PC-3 (cell line): ENCODE data around the gene SERPINE1. TPM values are rescaled to one million over a fixed set of nuclear protein-coding genes. Genes with fewer than 3 reads are reported as not detected.

Experiments used
- ATAC-seq: fragments of 200-7000 bp; cut with Tn5 transposase; 2 replicates; pipeline ENCODE4 v1.9.1; 2020; ENCODE audit warnings: mild to moderate bottlenecking, moderate library complexity
- BruUV-seq: library from RNA; stranded (reverse); fragments of 400-500 nt; replicated peaks from 2 replicates; lab custom pipeline; 2021; lab: Mats Ljungman, UMichigan
- CTCF ChIA-PET: fragments of 300-600 bp; sonication (Branson Sonifier 250); formaldehyde crosslinking; loops from one replicate; lab custom pipeline; 2022; ENCODE audit warnings: antibody characterized with exemption; lab: Charles Lee
- POLR2A ChIA-PET: fragments of 300-600 bp; sonication (Branson Sonifier 250); formaldehyde crosslinking; loops from one replicate; lab custom pipeline; 2022; ENCODE audit warnings: antibody characterized with exemption; ENCODE audit not compliant: unreplicated experiment; lab: Charles Lee
- DNase-seq: peaks from one replicate; pipeline ENCODE4 v3.0.0-alpha.2; 2015
- H2AFZ ChIP-seq: fragments of 300-600 bp; sonication (generic); 2 replicates; pipeline ENCODE4 v1.6.0; 2016; ENCODE audit warnings: antibody characterized with exemption, low read length
- H3F3A ChIP-seq: fragments of 300-600 bp; sonication (generic); one replicate; pipeline ENCODE4 v1.6.0; 2017; ENCODE audit warnings: antibody characterized with exemption, low read length, control low read depth, mild to moderate bottlenecking; ENCODE audit not compliant: unreplicated experiment
- H3K27ac ChIP-seq: fragments of 300-600 bp; sonication (generic); 2 replicates; pipeline ENCODE4 v1.5.1; 2016; ENCODE audit warnings: mild to moderate bottlenecking, low read length
- H3K27me3 ChIP-seq: fragments of 300-600 bp; sonication (generic); 2 replicates; pipeline ENCODE4 v1.6.1; 2016; ENCODE audit warnings: low read length, mixed read lengths
- H3K36me3 ChIP-seq: fragments of 300-600 bp; sonication (generic); 2 replicates; pipeline ENCODE4 v1.6.1; 2016; ENCODE audit warnings: low read depth, mixed run types, low read length, mixed read lengths
- H3K4me1 ChIP-seq: fragments of 300-600 bp; sonication (generic); 2 replicates; pipeline ENCODE4 v1.5.1; 2016; ENCODE audit warnings: low read length; ENCODE audit not compliant: insufficient read depth
- H3K4me2 ChIP-seq: fragments of 300-600 bp; sonication (generic); 2 replicates; pipeline ENCODE4 v1.6.0; 2016; ENCODE audit warnings: low read length
- H3K4me3 ChIP-seq: fragments of 300-600 bp; sonication (generic); 2 replicates; pipeline ENCODE4 v1.5.1; 2016; ENCODE audit warnings: mild to moderate bottlenecking, low read length, mixed read lengths
- H3K79me2 ChIP-seq: fragments of 300-600 bp; sonication (generic); 2 replicates; pipeline ENCODE4 v1.6.1; 2017; ENCODE audit warnings: low read length, mixed read lengths
- H3K9ac ChIP-seq: fragments of 300-600 bp; sonication (generic); 2 replicates; pipeline ENCODE4 v1.6.0; 2016; ENCODE audit warnings: mild to moderate bottlenecking, low read length
- H3K9me2 ChIP-seq: fragments of 300-600 bp; sonication (generic); replicated peaks from 2 replicates; pipeline ENCODE4 v1.6.1; 2016; ENCODE audit warnings: mixed run types, low read length, mixed read lengths
- H3K9me3 ChIP-seq: fragments of 300-600 bp; sonication (generic); 2 replicates; pipeline ENCODE4 v1.6.1; 2016; ENCODE audit warnings: low read length, mixed read lengths
- H4K20me1 ChIP-seq: fragments of 300-600 bp; sonication (generic); 2 replicates; pipeline ENCODE4 v1.6.1; 2016; ENCODE audit warnings: low read length, mixed read lengths
- CTCF ChIP-seq: fragments of 300-600 bp; sonication (generic); conservative IDR thresholded peaks from 2 replicates; pipeline ENCODE4 v1.5.1; 2017; ENCODE audit warnings: antibody characterized with exemption, low read depth, mild to moderate bottlenecking, low read length
- EZH2 ChIP-seq: fragments of 300-600 bp; sonication (generic); IDR thresholded peaks from one replicate; pipeline ENCODE4 v1.6.1; 2017; ENCODE audit warnings: antibody characterized with exemption, mild to moderate bottlenecking, low read length; ENCODE audit not compliant: unreplicated experiment
- EZH2phosphoT487 ChIP-seq: fragments of 300-600 bp; sonication (generic); IDR thresholded peaks from 2 replicates; pipeline ENCODE4 v1.6.1; 2018; ENCODE audit warnings: mild to moderate bottlenecking, antibody characterized with exemption, low read length, borderline replicate concordance
- intact Hi-C: fragments of 100-400 bp; cut with micrococcal nuclease; formaldehyde crosslinking; loops from 2 replicates; pipeline ENCODE4 v1.9.0; 2023
- total RNA-seq: library from RNA; depleted of rRNA; stranded (reverse); fragments of >200 nt; gene quantifications from 2 replicates; pipeline ENCODE4 v1.2.3, GENCODE V29; 2014

Gene SERPINE1
- total RNA-seq, 1 experiment from 2014 or later, result 46.1 TPM

- Histone ChIP-seq H3K4me3 (0 out of 2 replicates have a peak overlapping the region, but pooled peaks have one; percentile 11), H3K36me3 (no peaks in the 10 kb centered on the region), H3K79me2 (no peaks in the 10 kb centered on the region), H3K4me2 (peak overlapping the region; percentile 63), H4K20me1 (no peaks in the 10 kb centered on the region), H3K27ac (no peak overlapping the region), H3K9ac (no peak overlapping the region), H3K4me1 (peaks cover 49% of the 10 kb centered on the region), H2AFZ (no peak overlapping the region), H3F3A (no peaks in the 10 kb centered on the region), H3K9me2 (no peaks in the 10 kb centered on the region), H3K27me3 (peaks cover 40% of the 10 kb centered on the region), H3K9me3 (no peaks in the 10 kb centered on the region)
- intact Hi-C loops, result no loop called here
- no peak for DNase-seq
- POLR2A ChIA-PET, result no interaction called here
- no peak for TF ChIP-seq EZH2phosphoT487
- no peak for TF ChIP-seq CTCF
- TF ChIP-seq EZH2, result no peak
- CTCF ChIA-PET, result interaction anchor here (0.7 kb wide), 1 partner anchor 125 kb away, joined by 5 read pairs; no protein-coding TSS in a partner anchor
- no TSS peak for BruUV-seq
- no peak for ATAC-seq
Observed at GRCh38 chr7:101165958-101166647, 39.2 kb downstream of the SERPINE1 start.

- ATAC-seq, result no peak
- Histone ChIP-seq H3K79me2 (no peaks in the 10 kb centered on the region), H3K36me3 (no peaks in the 10 kb centered on the region), H3K27ac (no peak overlapping the region), H3K4me1 (peaks cover 46% of the 10 kb centered on the region), H4K20me1 (no peaks in the 10 kb centered on the region), H3K27me3 (peaks cover 45% of the 10 kb centered on the region), H2AFZ (no peak overlapping the region), H3K4me3 (no peak overlapping the region), H3K9me3 (no peaks in the 10 kb centered on the region), H3F3A (no peaks in the 10 kb centered on the region), H3K9me2 (no peaks in the 10 kb centered on the region), H3K4me2 (no peak overlapping the region), H3K9ac (no peak overlapping the region)
- no peak for DNase-seq
- ChIA-PET POLR2A (no interaction called here), CTCF (no interaction called here)
- TF ChIP-seq EZH2, result no peak
- no peak for TF ChIP-seq EZH2phosphoT487
- intact Hi-C loops, result no loop called here
- no TSS peak for BruUV-seq
Observed at GRCh38 chr7:101166648-101166908, 39.7 kb downstream of the SERPINE1 start.

- Histone ChIP-seq H3K4me1 (peaks cover 44% of the 10 kb centered on the region), H3K9me2 (no peaks in the 10 kb centered on the region), H3K9ac (no peak overlapping the region), H3K4me2 (no peak overlapping the region), H3F3A (no peaks in the 10 kb centered on the region), H2AFZ (no peak overlapping the region), H3K79me2 (no peaks in the 10 kb centered on the region), H3K4me3 (no peak overlapping the region), H4K20me1 (no peaks in the 10 kb centered on the region), H3K9me3 (no peaks in the 10 kb centered on the region), H3K36me3 (no peaks in the 10 kb centered on the region), H3K27me3 (peaks cover 50% of the 10 kb centered on the region), H3K27ac (no peak overlapping the region)
- intact Hi-C loops, result no loop called here
- BruUV-seq, result no TSS peak
- POLR2A ChIA-PET, result no interaction called here
- TF ChIP-seq EZH2phosphoT487, result no peak
- no peak for TF ChIP-seq CTCF
- TF ChIP-seq EZH2, result no peak
- CTCF ChIA-PET, result no interaction called here
- no peak for DNase-seq
- no peak for ATAC-seq
Observed at GRCh38 chr7:101166909-101167644, 40.2 kb downstream of the SERPINE1 start.
